GM19023 (cell line): ENCODE data around the gene CCDC167.

Experiments used
- ATAC-seq: cut with Tn5 transposase; IDR thresholded peaks from one replicate; pipeline ENCODE4 v1.9.1; 2021; ENCODE audit warnings: mild to moderate bottlenecking, moderate library complexity; ENCODE audit not compliant: unreplicated experiment

The CCDC167 gene

DNA sequence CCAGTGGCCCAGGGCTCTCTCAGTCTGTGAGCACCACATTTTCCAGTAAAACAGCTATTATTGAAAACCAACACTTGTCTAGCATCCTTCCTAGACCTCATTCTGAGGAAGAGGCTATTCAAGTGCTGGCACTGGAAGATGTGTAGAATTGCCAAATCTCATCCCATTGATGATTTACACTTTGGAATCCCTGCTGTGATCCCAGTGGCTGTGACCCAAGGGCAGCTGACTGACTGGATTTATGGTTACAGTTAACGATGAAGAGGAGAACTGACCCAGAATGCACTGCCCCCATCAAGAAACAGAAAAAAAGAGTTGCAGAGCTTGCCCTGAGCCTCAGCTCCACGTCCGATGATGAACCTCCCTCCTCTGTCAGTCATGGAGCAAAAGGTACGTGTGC, 64.3 kb downstream of the CCDC167 start:
- no peak for ATAC-seq

- ATAC-seq, result peak; percentile 39
Measured at GRCh38 chr6:37433657-37434271, 65.9 kb downstream of the CCDC167 start.
